HepG2 (cell line): Measurements from ENCODE around the gene GRIK3. TPM values are rescaled to one million over a fixed set of nuclear protein-coding genes. Genes with fewer than 3 reads are reported as not detected.

Experiments used
- ATAC-seq: fragments of 200-7000 bp; cut with Tn5 transposase; 3 replicates; pipeline ENCODE4 v1.9.1; 2020; ENCODE audit warnings: mild to moderate bottlenecking, moderate library complexity
- BruUV-seq: library from RNA; stranded (reverse); fragments of 400-500 nt; replicated peaks from 2 replicates; lab custom pipeline; 2021; lab: Mats Ljungman, UMichigan
- CTCF ChIA-PET: fragments of 300-600 bp; formaldehyde crosslinking; extraction: SDS; loops from one replicate; lab custom pipeline; 2021; ENCODE audit warnings: low total read pairs, inconsistent platforms, low intra/inter-chr PET ratio; lab: Yijun Ruan, JAX
- POLR2A ChIA-PET: fragments of 350-600 bp; sonication (Branson Sonifier 250); formaldehyde crosslinking; loops from one replicate; lab custom pipeline; 2020; ENCODE audit warnings: antibody characterized with exemption, inconsistent platforms; lab: Yijun Ruan, JAX
- DNase-seq: peaks from one replicate; pipeline ENCODE4 v3.0.0-alpha.2; 2015; ENCODE audit warnings: low spot score
- FAIRE-seq: peaks from 3 replicates; lab custom pipeline; 2011; peaks lifted over from hg19 to GRCh38; lab: Jason Lieb, UNC
- H2AFZ ChIP-seq: one replicate; pipeline ENCODE4 v1.6.1; 2011; ENCODE audit warnings: low read length, inconsistent platforms
- H3K27ac ChIP-seq: fragments of 300-600 bp; 3 replicates; pipeline ENCODE4 v1.8.0; 2011; ENCODE audit warnings: mixed run types, mild to moderate bottlenecking, mixed read lengths, low read length, inconsistent platforms; ENCODE audit not compliant: insufficient read depth; ENCODE audit errors: extremely low read length
- H3K27me3 ChIP-seq, 2 experiments: fragments of 200-600 bp in 1 of 2; 2 replicates in 1 of 2; 3 replicates in 1 of 2; pipeline versions ENCODE4 v1.6.0 to v1.8.0; 2011; ENCODE audit warnings: low read length in 2 of 2, mild to moderate bottlenecking in 2 of 2, moderate library complexity in 2 of 2, inconsistent platforms in 1 of 2; ENCODE audit not compliant: insufficient read depth in 2 of 2, control insufficient read depth in 1 of 2
- H3K36me3 ChIP-seq, 2 experiments: fragments of 200-600 bp in 1 of 2; replicated peaks in 1 of 2; 2 replicates in 1 of 2; 3 replicates in 1 of 2; pipeline versions ENCODE4 v1.5.1 to v1.8.0; 2011; ENCODE audit warnings: low read length in 2 of 2, inconsistent platforms in 1 of 2; ENCODE audit not compliant: insufficient read depth in 2 of 2, control insufficient read depth in 1 of 2
- H3K4me1 ChIP-seq: 2 replicates; pipeline ENCODE4 v1.5.1; 2012; ENCODE audit warnings: low read length, inconsistent platforms; ENCODE audit not compliant: insufficient read depth
- H3K4me2 ChIP-seq: 2 replicates; pipeline ENCODE4 v1.6.0; 2011; ENCODE audit warnings: low read depth, low read length, inconsistent platforms
- H3K4me3 ChIP-seq, 3 experiments: fragments of 200-600 bp in 1 of 3; sonication (generic), shearing (Covaris generic) in 1 of 3; replicated peaks in 1 of 3; 2 replicates each; pipeline ENCODE4 v1.5.1; 2011 to 2016; ENCODE audit warnings: low read length in 3 of 3, inconsistent platforms in 2 of 3, low read depth in 2 of 3, mild to moderate bottlenecking in 2 of 3, control low read depth in 1 of 3, mixed read lengths in 1 of 3; ENCODE audit not compliant: insufficient read depth in 1 of 3
- H3K79me2 ChIP-seq: one replicate; pipeline ENCODE4 v1.6.1; 2011; ENCODE audit warnings: low read length, inconsistent platforms; ENCODE audit not compliant: insufficient read depth
- H3K9ac ChIP-seq: 2 replicates; pipeline ENCODE4 v1.6.0; 2011; ENCODE audit warnings: mild to moderate bottlenecking, low read depth, low read length, inconsistent platforms; ENCODE audit not compliant: insufficient read depth
- H3K9me3 ChIP-seq: 2 replicates; pipeline ENCODE4 v1.5.1; 2012; ENCODE audit warnings: mild to moderate bottlenecking, low read length
- H4K20me1 ChIP-seq: 2 replicates; pipeline ENCODE4 v1.6.0; 2011; ENCODE audit warnings: inconsistent platforms, mild to moderate bottlenecking, low read length, moderate library complexity; ENCODE audit not compliant: insufficient read depth
- AGO2 ChIP-seq: fragments of 200-400 bp; formaldehyde crosslinking; optimal IDR thresholded peaks from 2 replicates; pipeline ENCODE3; 2017; ENCODE audit warnings: mild to moderate bottlenecking, low read depth, low read length, moderate library complexity
- ELF3 ChIP-seq: IDR thresholded peaks from 2 replicates; pipeline ENCODE4 v1.6.1; 2016; ENCODE audit warnings: missing genetic modification reagents, missing compliant biosample characterization
- KLF16 ChIP-seq, 2 experiments: sonication (generic) in 1 of 2; formaldehyde crosslinking in 1 of 2; IDR thresholded peaks; 2 replicates each; pipeline versions ENCODE4 v1.6.1 to v1.8.0; 2016 to 2023; ENCODE audit warnings: missing genetic modification reagents in 2 of 2, missing compliant biosample characterization in 1 of 2
- ZBTB33 ChIP-seq: sonication (generic); formaldehyde crosslinking; IDR thresholded peaks from 2 replicates; pipeline ENCODE4 v1.4.0; 2020; ENCODE audit warnings: missing genetic modification reagents
- ZNF383 ChIP-seq: sonication (generic); formaldehyde crosslinking; IDR thresholded peaks from 2 replicates; pipeline ENCODE4 v1.4.0; 2020; ENCODE audit warnings: missing genetic modification reagents, mild to moderate bottlenecking, borderline replicate concordance
- ZNF512B ChIP-seq: sonication (generic); formaldehyde crosslinking; IDR thresholded peaks from 2 replicates; pipeline ENCODE4 v1.5.1; 2020; ENCODE audit warnings: missing genetic modification reagents, mild to moderate bottlenecking, borderline replicate concordance
- ZNF747 ChIP-seq: sonication (generic); formaldehyde crosslinking; IDR thresholded peaks from 2 replicates; pipeline ENCODE4 v1.8.1; 2023; ENCODE audit warnings: missing genetic modification reagents, mild to moderate bottlenecking, borderline replicate concordance
- WGBS: methylation state at CpG from one replicate; pipeline ENCODE4 v1.1.6; 2017; ENCODE audit warnings: low lambda C conversion rate; 5-methylcytosine and 5-hydroxymethylcytosine counted together
- in situ Hi-C: cut with HindIII; loops from 2 replicates; pipeline ENCODE4 v1.10.0; 2017; ENCODE audit warnings: low pct_unique_long_range_greater_than_20kb; ENCODE audit not compliant: extremely low pct_ligation_motif_present
- intact Hi-C: fragments of 100-400 bp; cut with micrococcal nuclease; formaldehyde crosslinking; loops from one replicate; pipeline ENCODE4 v1.10.0; 2022; ENCODE audit not compliant: unreplicated experiment
- polyA plus RNA-seq, 8 experiments: library from polyadenylated mRNA; depleted of rRNA in 3 of 8; stranded (reverse) in 7 of 8; unstranded in 1 of 8; fragments of >200 nt; fragmentation: Illumina TruSeq in 4 of 8; extraction: Trizol in 4 of 8; gene quantifications; 2 replicates each; pipeline versions ENCODE4 v1.2.1 to v1.2.3, GENCODE V29; 2011 to 2016; ENCODE audit warnings: low read depth in 4 of 8, missing spikeins in 1 of 8, mixed read lengths in 1 of 8; ENCODE audit not compliant: insufficient read depth in 1 of 8
- total RNA-seq, 5 experiments: library from RNA; depleted of rRNA; stranded (reverse); fragments of >200 nt; fragmentation: Illumina TruSeq; extraction: Trizol; gene quantifications; 2 replicates each; pipeline ENCODE4 v1.2.3, GENCODE V29; 2016; ENCODE audit warnings: low read depth in 1 of 5

Gene GRIK3
- total and polyA plus RNA-seq, 2 of the 13 experiments (the other 11 are each of a cell fraction or from before 2014, with no cell fraction given): not detected

GRCh38 chr1:36884801-36885200 lies 149.5 kb downstream of the GRIK3 start:
- no peak for ATAC-seq
- no TSS peak for BruUV-seq
- H2AFZ ChIP-seq: no peak overlapping the region
- WGBS: 0% methylated on average over 4 of the region's 4 CpGs
- no peaks in the 10 kb centered on the region for H4K20me1 ChIP-seq
- TF ChIP-seq ELF3 (no peak), AGO2 (no peak), ZBTB33 (CRISPR knock-in tag) (no peak), KLF16 (CRISPR knock-in tag; IDR thresholded peaks at IDR 0.05) (no peak), ZNF747 (CRISPR knock-in tag) (no peak), ZNF512B (CRISPR knock-in tag) (no peak), ZNF383 (no peak)
- H3K27me3 ChIP-seq: 0 out of 5 replicates have a peak, but pooled peaks cover 0 to 9% of the 10 kb centered on the region in 2 experiments
- H3K9me3 ChIP-seq: no peaks in the 10 kb centered on the region
- no peak for FAIRE-seq
- H3K36me3 ChIP-seq: no peaks in the 10 kb centered on the region
- ChIA-PET POLR2A (no interaction called here), CTCF (no interaction called here)
- H3K4me2 ChIP-seq: no peak overlapping the region
- H3K4me3 ChIP-seq: no peak overlapping the region
- in situ Hi-C loops: no loop called here
- no peak for DNase-seq
- no peaks in the 10 kb centered on the region for H3K79me2 ChIP-seq
- no peak overlapping the region for H3K27ac ChIP-seq
- no peak overlapping the region for H3K9ac ChIP-seq
- no peaks in the 10 kb centered on the region for H3K4me1 ChIP-seq
- intact Hi-C loops: no loop called here
